Measurements from ENCODE around the gene RIC8A.
"Not testable (repeated sequence)": the region's sequence is repeated elsewhere in the genome, so short reads cannot be mapped to it uniquely, and the experiment has no call there.

RIC8A gene

DNA sequence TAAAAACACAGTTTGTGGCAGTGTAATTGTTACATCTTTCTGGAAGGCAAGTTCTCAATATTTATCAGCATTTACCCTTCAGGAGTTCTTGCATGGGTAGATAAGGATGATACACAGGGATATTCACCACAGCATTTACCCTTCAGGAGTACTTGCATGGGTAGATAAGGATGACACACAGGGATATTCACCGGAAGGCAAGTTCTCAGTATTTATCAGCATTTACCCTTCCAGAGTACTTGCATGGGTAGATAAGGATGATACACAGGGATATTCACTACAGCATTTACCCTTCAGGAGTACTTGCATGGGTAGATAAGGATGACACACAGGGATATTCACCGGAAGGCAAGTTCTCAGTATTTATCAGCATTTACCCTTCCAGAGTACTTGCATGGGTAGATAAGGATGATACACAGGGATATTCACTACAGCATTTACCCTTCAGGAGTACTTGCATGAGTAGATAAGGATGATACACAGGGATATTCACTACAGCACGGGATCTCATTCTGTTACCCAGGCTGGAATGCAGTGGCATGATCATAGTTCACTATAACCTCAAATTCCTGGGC lies 13.2 kb downstream of the RIC8A start:
- not testable (repeated sequence) for DNase-seq (ENCODE audit: low spot score)

- DNase-seq (ENCODE audit: low spot score), result no peak
These were observed 14.0 kb downstream of the RIC8A start for GRCh38 chr11:221539-221938.

DNA sequence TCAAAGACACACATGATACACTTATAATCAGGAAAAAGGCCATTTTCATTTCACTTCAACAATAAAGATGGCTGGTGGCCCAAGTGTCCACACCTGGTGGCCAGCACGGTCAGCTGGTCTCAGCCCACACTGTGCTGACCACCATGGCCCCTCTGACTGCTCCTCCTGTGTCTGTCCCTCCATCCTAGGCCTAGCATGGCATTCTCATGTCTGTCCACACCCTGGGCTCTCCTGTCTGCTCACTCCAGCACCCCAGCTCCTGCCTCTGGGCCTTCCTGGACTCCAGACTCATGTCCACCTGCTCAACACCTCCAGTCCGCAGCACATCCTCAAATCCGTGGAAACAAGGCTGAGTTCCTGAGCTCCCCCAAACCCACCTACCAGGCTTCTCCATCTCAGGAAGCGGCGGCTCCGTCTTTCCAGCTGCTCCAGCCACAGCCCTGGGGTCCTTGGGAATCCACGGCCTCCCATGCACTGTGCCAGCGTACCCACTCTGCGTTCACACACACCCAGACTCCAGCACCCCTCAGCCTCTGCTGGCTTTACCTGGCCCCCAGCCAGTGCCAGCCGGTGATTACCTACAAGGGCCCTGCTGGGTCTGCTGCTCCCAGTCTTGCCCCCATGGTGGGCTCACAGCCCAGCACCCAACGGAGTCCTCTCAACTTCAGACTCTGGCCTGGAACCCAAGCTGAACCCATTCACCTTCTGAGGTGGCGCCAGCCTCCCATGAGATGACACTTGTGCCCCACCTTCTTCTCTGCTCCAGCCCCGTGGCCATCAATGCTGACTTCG lies 14.7 kb downstream of the RIC8A start:
- DNase-seq (ENCODE audit: low spot score), result no peak

DNA sequence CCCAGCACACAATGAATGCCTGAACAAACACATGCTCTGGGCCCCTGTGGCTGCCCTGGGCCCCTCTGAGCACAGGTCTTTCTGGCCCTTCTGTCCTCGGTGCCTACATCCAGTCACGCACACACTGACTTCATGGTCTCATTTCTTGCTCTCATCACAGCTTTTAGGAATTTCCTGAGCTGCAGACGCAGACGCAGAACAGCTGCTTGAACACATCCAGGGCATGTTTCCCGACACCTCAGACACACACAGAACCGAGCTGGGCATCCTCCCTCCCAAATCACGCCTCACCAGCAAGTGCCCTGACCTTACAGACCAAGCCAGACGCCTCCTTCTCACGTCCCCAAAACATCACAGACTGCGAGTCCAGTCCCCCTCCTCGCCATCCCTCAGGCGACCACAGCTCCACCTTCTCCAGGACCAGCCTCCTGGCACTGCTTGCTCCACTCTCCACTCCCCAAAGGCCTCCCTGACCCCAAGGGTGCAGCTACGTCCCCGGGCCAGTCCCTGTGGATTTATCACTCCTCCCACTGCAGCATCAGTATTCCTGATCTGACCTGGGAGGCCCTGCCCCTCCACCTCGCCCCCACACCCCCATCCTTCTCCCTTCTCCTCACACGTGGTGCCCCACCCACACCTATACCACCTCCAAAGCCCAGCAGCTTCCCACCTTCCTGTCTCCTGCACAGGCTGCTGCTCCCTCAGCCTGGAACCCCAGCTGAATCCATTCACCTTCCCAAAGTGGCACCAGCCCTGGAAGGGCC lies 15.7 kb downstream of the RIC8A start:
- DNase-seq (ENCODE audit: low spot score), result no peak

DNA sequence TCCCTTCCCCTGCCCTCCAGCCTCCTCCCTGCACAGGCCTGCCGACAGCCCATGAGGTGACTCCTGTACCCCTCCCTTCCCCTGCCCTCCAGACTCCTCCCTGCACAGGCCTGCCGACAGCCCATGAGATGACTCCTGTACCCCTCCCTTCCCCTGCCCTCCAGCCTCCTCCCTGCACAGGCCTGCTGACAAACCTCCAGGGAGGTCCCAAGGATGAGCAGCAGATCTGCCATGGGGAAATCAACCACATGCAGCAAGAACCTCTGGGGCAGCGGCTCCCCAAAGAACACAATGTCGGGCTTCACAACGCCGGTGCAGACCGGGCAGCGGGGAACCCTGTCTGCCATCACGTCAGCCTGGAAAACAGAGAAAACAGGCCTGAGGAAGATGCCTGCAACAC lies 16.4 kb downstream of the RIC8A start:
- DNase-seq (ENCODE audit: low spot score), result no peak

GRCh38 chr11:224424-224823 lies 16.9 kb downstream of the RIC8A start:
- DNase-seq (ENCODE audit: low spot score), result no peak

- DNase-seq (ENCODE audit: low spot score), result no peak
These were observed 18.4 kb downstream of the RIC8A start for GRCh38 chr11:225734-226453.

DNA sequence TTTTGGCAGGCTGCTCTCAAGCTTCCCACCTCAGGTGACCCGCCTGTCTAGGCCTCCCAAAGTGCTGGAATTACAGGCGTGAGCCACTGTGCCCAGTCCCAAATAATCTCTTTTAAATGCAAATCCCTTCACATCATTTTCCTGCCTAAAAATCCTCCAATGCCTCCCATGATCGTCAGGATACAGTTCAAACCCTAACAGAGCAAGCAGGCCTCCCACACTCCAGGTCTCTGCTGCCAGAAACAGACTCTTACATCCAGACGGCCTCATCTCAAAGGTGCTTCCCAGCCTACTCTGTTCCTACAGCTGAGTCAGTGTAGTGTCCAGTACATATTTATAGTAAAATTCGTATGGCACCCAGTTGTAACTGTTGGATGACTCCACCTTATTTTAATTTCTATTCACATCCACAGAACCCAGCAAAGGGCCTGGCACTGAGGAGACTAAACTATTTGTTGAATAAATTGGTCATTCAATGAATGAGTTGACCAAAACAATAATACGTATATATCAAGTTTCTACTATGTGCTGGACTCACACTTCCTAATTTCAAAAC lies 20.4 kb downstream of the RIC8A start:
- DNase-seq (ENCODE audit: low spot score), result no peak

- no peak for DNase-seq (ENCODE audit: low spot score)
These were observed 22.9 kb downstream of the RIC8A start for GRCh38 chr11:230431-230830.

- DNase-seq (ENCODE audit: low spot score), result no peak
These were observed 25.5 kb downstream of the RIC8A start for GRCh38 chr11:232783-233565.

DNA sequence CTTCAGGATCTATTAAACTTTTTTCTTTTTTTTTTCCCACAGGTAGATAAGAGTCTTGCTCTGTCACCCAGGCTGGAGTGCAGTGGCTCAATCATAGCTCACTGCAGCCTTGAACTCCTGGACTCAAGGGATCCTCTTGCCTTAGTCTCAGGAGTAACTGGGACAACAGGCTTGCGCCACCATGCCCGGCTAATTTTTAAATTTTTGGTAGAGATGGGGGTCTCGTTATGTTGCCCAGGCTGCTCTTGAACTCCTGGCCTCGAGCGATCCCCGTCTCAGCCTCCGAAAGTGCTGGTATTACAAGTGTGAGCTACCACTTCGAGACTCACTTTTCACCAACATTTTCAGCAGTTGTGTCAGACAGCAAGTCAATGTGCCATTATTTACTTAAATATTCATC lies 27.7 kb downstream of the RIC8A start:
- no peak for DNase-seq (ENCODE audit: low spot score)

DNA sequence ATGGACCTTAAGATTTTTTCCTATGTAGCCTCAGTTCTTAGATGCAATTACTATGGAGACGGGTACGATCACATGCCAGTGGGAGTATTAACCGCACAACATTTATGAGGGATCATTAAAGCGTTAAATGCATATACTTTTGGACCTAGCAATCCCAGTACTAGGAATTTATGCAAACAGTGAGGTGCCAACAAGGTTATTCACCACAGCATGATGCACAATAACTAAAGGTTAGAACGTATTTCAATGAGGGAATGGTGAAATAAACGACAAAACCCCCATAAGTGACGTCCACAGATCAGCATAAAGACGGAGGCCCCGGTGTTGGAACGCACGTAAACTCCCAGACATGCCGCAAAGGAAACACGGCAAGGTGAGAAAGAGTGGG lies 28.1 kb downstream of the RIC8A start:
- no peak for DNase-seq (ENCODE audit: low spot score)

DNA sequence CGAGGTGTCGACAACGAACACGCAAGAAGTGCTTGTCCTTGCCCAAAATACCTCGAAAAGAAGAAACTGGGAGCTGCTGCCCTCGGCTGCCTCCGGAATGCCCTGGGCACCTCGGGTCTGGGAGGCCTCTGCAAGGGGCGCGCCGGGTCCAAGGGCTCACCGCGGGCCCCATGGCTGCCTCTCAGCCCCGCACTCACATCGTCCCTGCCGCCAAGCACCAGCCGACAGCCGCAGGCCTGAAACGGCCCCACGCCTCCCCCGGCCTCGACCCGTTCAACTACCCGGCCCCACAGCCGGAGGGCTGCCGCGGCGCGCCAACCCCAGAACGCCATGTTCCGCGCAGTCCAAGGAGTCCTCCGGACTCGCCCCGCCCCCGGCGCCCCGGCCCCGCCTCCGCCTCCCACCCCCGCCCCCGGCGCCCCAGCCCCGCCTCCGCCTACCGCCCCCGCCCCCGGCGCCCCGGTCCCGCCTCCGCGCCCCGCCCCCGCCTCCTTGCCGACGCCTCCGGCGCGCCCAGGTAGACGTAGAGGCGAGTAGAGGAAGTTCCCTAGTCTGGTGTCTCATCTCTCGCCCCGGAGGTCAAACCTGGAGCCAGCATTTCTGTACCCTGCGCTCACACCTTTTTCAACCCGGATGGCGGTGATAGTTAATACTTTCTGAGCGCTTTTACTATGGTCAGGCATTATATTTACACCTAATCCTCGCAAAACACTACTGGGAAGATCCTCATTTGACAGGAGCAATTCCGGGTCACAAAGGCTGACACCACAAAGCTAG lies 28.7 kb downstream of the RIC8A start, which contains the start of gene SIRT3:
SIRT3 (minus strand) TSS at position 346 of the 777 bp plus-strand sequence; CDS start at position 332, 14 bp downstream.
- peak; percentile 97 for DNase-seq (ENCODE audit: low spot score)

DNA sequence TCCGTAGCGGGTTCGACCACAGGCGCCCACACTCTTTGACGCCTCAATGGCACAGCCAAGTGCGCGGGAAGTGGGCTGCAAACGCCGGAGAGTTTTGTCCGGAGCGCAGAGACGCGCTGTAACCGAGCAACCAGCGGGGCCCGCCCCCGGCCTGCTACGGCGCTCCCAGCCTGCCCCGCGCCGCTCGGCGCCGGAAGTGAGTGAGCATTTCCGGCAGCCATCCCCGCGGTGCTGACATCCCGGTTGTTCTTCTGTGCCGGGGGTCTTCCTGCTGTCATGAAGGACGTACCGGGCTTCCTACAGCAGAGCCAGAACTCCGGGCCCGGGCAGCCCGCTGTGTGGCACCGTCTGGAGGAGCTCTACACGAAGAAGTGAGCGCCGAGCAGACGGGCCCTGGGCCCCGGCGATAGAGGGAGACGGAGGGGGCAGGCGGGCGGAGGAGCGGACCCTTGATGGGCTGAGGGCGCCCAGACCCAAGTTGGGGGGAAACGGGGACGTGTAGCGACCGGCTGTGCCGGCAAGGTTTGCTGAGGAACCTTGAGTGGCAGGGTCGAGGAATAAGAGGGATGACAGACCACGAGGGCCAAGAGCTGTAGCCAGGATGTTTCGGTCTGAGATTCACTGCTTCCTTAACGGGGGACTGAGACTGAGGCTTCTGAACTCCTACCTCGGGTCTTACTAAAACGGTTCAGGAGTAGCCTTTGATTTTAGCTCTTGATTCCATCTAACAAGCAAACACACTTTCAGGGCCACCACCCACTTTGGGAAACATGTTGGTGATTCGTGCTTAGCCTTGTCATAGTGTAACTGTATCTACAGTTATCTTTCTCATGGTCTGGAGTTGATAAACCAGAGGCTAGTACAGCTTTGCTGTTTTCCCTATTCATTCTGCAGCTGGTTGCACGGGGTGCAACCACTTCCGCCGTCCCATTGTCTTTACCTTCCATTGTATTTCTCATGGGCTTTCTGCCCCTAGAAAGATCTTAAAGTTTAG lies 29.6 kb downstream of the RIC8A start, which contains the start of gene PSMD13:
PSMD13 (plus strand) TSS at position 203 of the 994 bp plus-strand sequence; CDS start at position 277, 74 bp downstream.
- DNase-seq (ENCODE audit: low spot score), result peak; percentile 94

DNA sequence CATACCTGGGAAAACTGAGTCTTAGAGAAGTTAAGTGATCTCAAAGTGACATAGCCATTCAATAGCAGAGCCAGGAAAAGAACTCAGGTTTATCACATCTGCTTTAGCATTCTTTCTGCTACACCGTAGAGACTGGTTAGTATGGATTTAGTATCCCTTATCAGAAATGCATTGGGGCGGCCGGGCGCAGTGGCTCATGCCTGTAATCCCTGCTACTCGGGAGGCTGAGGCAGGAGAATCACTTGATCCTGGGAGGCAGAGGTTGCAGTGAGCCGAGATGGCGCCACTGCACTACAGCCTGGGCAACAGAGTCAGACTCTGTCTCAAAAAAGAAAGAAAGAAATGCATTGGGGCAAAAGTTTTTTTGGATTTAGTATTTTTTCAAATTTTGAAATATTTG lies 30.8 kb downstream of the RIC8A start:
- not testable (repeated sequence) for DNase-seq (ENCODE audit: low spot score)

DNA sequence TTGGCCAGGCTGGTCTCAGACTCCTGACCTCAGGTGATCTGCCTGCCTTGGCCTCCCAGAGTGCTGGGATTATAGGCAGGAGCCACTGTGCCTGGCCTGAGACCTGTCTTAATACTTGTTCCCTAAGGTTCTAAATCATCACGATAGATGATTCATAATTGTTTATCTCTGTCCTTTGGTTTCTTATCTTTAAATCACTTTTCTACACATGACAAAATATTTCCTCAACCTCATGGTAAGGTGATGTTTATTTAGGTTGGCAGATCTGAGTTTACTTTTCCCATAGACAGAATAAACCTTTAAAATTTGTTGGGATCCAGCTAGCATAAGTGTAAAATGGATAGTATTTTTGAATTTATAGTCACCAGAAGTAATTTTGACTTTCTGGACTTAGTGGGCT lies 32.8 kb downstream of the RIC8A start:
- no peak for DNase-seq (ENCODE audit: low spot score)

GRCh38 chr11:241634-242033 lies 34.1 kb downstream of the RIC8A start:
- no peak for DNase-seq (ENCODE audit: low spot score)

GRCh38 chr11:244376-244775 lies 36.9 kb downstream of the RIC8A start:
- DNase-seq (ENCODE audit: low spot score), result no peak

GRCh38 chr11:249062-249461 lies 41.6 kb downstream of the RIC8A start:
- no peak for DNase-seq (ENCODE audit: low spot score)
